HCT116 (cell line): ENCODE data around the gene MYO3B. TPM values are rescaled to one million over a fixed set of nuclear protein-coding genes. Genes with fewer than 3 reads are reported as not detected.

Experiments used
- ATAC-seq: fragments of 200-7000 bp; cut with Tn5 transposase; 2 replicates; pipeline ENCODE4 v1.9.1; 2020; ENCODE audit warnings: mild to moderate bottlenecking, moderate library complexity
- BruUV-seq: library from RNA; stranded (reverse); fragments of 400-500 nt; replicated peaks from 2 replicates; lab custom pipeline; 2021; lab: Mats Ljungman, UMichigan
- CTCF ChIA-PET: fragments of 300-600 bp; sonication (Branson Sonifier 250); formaldehyde crosslinking; loops from one replicate; lab custom pipeline; 2021; ENCODE audit warnings: antibody characterized with exemption; lab: Charles Lee
- POLR2A ChIA-PET: fragments of 300-600, 350-600 bp; sonication (Branson Sonifier 250); formaldehyde crosslinking; loops from one replicate; lab custom pipeline; 2021; ENCODE audit warnings: antibody characterized with exemption; lab: Charles Lee
- RAD21 ChIA-PET, 2 experiments: fragments of 300-600 bp; sonication (Branson Sonifier 250); formaldehyde crosslinking; loops; one replicate each; lab custom pipeline; 2023; ENCODE audit warnings: low total read pairs in 2 of 2; ENCODE audit not compliant: uncharacterized antibody in 2 of 2, unreplicated experiment in 2 of 2, low non-redundant PET in 1 of 2; lab: Charles Lee
- DNase-seq: peaks from one replicate; pipeline ENCODE4 v3.0.0-alpha.2; 2010; ENCODE audit warnings: low read depth, low spot score
- H2AFZ ChIP-seq: fragments of 200-600 bp; shearing (Covaris generic), sonication (generic); 2 replicates; pipeline ENCODE4 v1.6.1; 2017; ENCODE audit warnings: low read depth, mixed run types, mixed read lengths, antibody characterized with exemption, low read length; ENCODE audit not compliant: poor library complexity, severe bottlenecking
- H3K27ac ChIP-seq: 2 replicates; pipeline ENCODE4 v1.5.1; 2012; ENCODE audit warnings: low read depth, low read length
- H3K27me3 ChIP-seq: fragments of 200-600 bp; sonication (generic); 2 replicates; pipeline ENCODE4 v1.6.1; 2016; ENCODE audit warnings: mixed run types, low read length, mixed read lengths; ENCODE audit not compliant: insufficient read depth
- H3K36me3 ChIP-seq, 2 experiments: fragments of 200-500 bp in 1 of 2; fragments of 200-600 bp in 1 of 2; sonication (Bioruptor generic) in 1 of 2; sonication (generic) in 1 of 2; 2 replicates each; pipeline versions ENCODE4 v1.5.1 to v1.6.1; 2014 to 2016; ENCODE audit warnings: low read length in 2 of 2, inconsistent platforms in 1 of 2, mixed read lengths in 1 of 2, mixed run types in 1 of 2; ENCODE audit not compliant: insufficient read depth in 2 of 2, control insufficient read depth in 1 of 2
- H3K4me1 ChIP-seq, 2 experiments: fragments of 200-600 bp in 1 of 2; sonication (generic) in 1 of 2; 2 replicates each; pipeline versions ENCODE4 v1.5.1 to v1.6.1; 2012 to 2017; ENCODE audit warnings: low read length in 2 of 2, inconsistent platforms in 1 of 2, mild to moderate bottlenecking in 1 of 2, mixed read lengths in 1 of 2, mixed run types in 1 of 2, moderate library complexity in 1 of 2; ENCODE audit not compliant: insufficient read depth in 2 of 2, control insufficient read depth in 1 of 2
- H3K4me2 ChIP-seq: fragments of 200-600 bp; sonication (generic); 2 replicates; pipeline ENCODE4 v1.6.1; 2017; ENCODE audit warnings: mixed run types, low read length, mixed read lengths
- H3K4me3 ChIP-seq, 2 experiments: fragments of 200-600 bp in 1 of 2; sonication (generic) in 1 of 2; replicated peaks in 1 of 2; 2 replicates each; pipeline ENCODE4 v1.5.1; 2011 to 2016; ENCODE audit warnings: low read length in 2 of 2, control low read depth in 1 of 2, low read depth in 1 of 2, mild to moderate bottlenecking in 1 of 2, mixed read lengths in 1 of 2, mixed run types in 1 of 2
- H3K79me2 ChIP-seq: fragments of 200-600 bp; sonication (generic); 2 replicates; pipeline ENCODE4 v1.6.1; 2017; ENCODE audit warnings: mild to moderate bottlenecking, mixed run types, low read length, moderate library complexity, mixed read lengths; ENCODE audit not compliant: insufficient read depth
- H3K9ac ChIP-seq: fragments of 200-600 bp; sonication (generic); 2 replicates; pipeline ENCODE4 v1.6.1; 2016; ENCODE audit warnings: low read length, mixed read lengths
- H3K9me2 ChIP-seq: fragments of 200-600 bp; sonication (generic), shearing (Covaris generic); 2 replicates; pipeline ENCODE4 v1.6.1; 2017; ENCODE audit warnings: mixed run types, mild to moderate bottlenecking, moderate library complexity; ENCODE audit not compliant: insufficient read depth
- H3K9me3 ChIP-seq, 2 experiments: fragments of 200-500 bp in 1 of 2; fragments of 200-600 bp in 1 of 2; sonication (Bioruptor generic) in 1 of 2; sonication (generic) in 1 of 2; 2 replicates each; pipeline ENCODE4 v1.6.1; 2014 to 2017; ENCODE audit warnings: low read length in 2 of 2, mixed read lengths in 2 of 2, inconsistent platforms in 1 of 2, low read depth in 1 of 2, mild to moderate bottlenecking in 1 of 2, mixed run types in 1 of 2, moderate library complexity in 1 of 2; ENCODE audit not compliant: control insufficient read depth in 1 of 2, insufficient read depth in 1 of 2
- H4K20me1 ChIP-seq: fragments of 200-600 bp; sonication (generic), shearing (Covaris generic); 2 replicates; pipeline ENCODE4 v1.6.1; 2017; ENCODE audit warnings: mixed run types, mild to moderate bottlenecking, moderate library complexity; ENCODE audit not compliant: insufficient read depth
- EGR1 ChIP-seq: IDR thresholded peaks from 2 replicates; pipeline ENCODE4 v1.6.1; 2012; ENCODE audit warnings: low read depth
- ELF1 ChIP-seq: IDR thresholded peaks from 2 replicates; pipeline ENCODE4 v1.6.1; 2012; ENCODE audit warnings: low read depth, borderline replicate concordance
- EZH2 ChIP-seq: fragments of 200-600 bp; sonication (generic); IDR thresholded peaks from 2 replicates; pipeline ENCODE4 v1.6.1; 2017; ENCODE audit warnings: antibody characterized with exemption, mixed run types
- EZH2phosphoT487 ChIP-seq: fragments of 200-600 bp; IDR thresholded peaks from 2 replicates; pipeline ENCODE4 v1.6.1; 2018; ENCODE audit warnings: antibody characterized with exemption, borderline replicate concordance
- FOSL1 ChIP-seq: IDR thresholded peaks from 2 replicates; pipeline ENCODE4 v1.6.1; 2012; ENCODE audit warnings: low read depth
- JUND ChIP-seq: IDR thresholded peaks from 2 replicates; pipeline ENCODE4 v1.6.1; 2012
- POLR2AphosphoS5 ChIP-seq: IDR thresholded peaks from 2 replicates; pipeline ENCODE4 v1.6.1; 2011; ENCODE audit warnings: mild to moderate bottlenecking, low read depth, low read length, moderate library complexity
- RAD21 ChIP-seq: IDR thresholded peaks from 2 replicates; pipeline ENCODE4 v1.6.1; 2012; ENCODE audit warnings: low read depth, mild to moderate bottlenecking
- REST ChIP-seq: IDR thresholded peaks from 2 replicates; pipeline ENCODE4 v1.6.1; 2012; ENCODE audit warnings: low read depth
- SIN3A ChIP-seq: IDR thresholded peaks from 2 replicates; pipeline ENCODE4 v1.6.1; 2012; ENCODE audit warnings: low read depth
- SP1 ChIP-seq: IDR thresholded peaks from 2 replicates; pipeline ENCODE4 v1.6.1; 2012; ENCODE audit warnings: low read depth
- TCF7L2 ChIP-seq: IDR thresholded peaks from 2 replicates; pipeline ENCODE4 v1.7.0; 2011; ENCODE audit warnings: borderline replicate concordance, inconsistent platforms; ENCODE audit not compliant: insufficient read depth, insufficient read length; ENCODE audit errors: extremely low read depth
- YY1 ChIP-seq: IDR thresholded peaks from 2 replicates; pipeline ENCODE4 v1.6.1; 2011; ENCODE audit warnings: low read length, low read depth, moderate library complexity, mild to moderate bottlenecking; ENCODE audit not compliant: insufficient replicate concordance; ENCODE audit errors: extremely low read depth
- ZFX ChIP-seq: fragments of 450-650 bp; IDR thresholded peaks from 2 replicates; pipeline ENCODE4 v1.6.1; 2017
- intact Hi-C: fragments of 100-400 bp; cut with micrococcal nuclease; formaldehyde crosslinking; loops from 2 replicates; pipeline ENCODE4 v1.10.0; 2022
- total RNA-seq: library from RNA; stranded (reverse); gene quantifications from one replicate; pipeline ENCODE4 v1.2.1, GENCODE V29; 2021; ENCODE audit not compliant: unreplicated experiment
- TF ChIP-seq, protein P1 (sequence below): IDR thresholded peaks from 2 replicates; pipeline ENCODE4 v1.6.1; 2012
- TF ChIP-seq, protein P2 (sequence below): IDR thresholded peaks from 2 replicates; pipeline ENCODE4 v1.6.1; 2012
- TF ChIP-seq, protein P3 (sequence below), 3 experiments: fragments of 200-600 bp in 1 of 3; sonication (generic) in 1 of 3; IDR thresholded peaks in 2 of 3; conservative IDR thresholded peaks in 1 of 3; 2 replicates each; pipeline ENCODE4 v1.5.1; 2012 to 2017; ENCODE audit warnings: low read depth in 2 of 3, low read length in 2 of 3, antibody characterized with exemption in 1 of 3, borderline replicate concordance in 1 of 3, control low read depth in 1 of 3, mild to moderate bottlenecking in 1 of 3, mixed read lengths in 1 of 3, mixed run types in 1 of 3, moderate library complexity in 1 of 3; ENCODE audit not compliant: insufficient read depth in 1 of 3

MYO3B gene
- total RNA-seq, 1 experiment from 2014 or later = not detected

GRCh38 chr2:170215021-170215420 is 37.1 kb downstream of the MYO3B start (continued):
- TF ChIP-seq EZH2 = no peak
- TF ChIP-seq ZFX = no peak
- no peak for TF ChIP-seq SP1
- TF ChIP-seq, protein P1, sequence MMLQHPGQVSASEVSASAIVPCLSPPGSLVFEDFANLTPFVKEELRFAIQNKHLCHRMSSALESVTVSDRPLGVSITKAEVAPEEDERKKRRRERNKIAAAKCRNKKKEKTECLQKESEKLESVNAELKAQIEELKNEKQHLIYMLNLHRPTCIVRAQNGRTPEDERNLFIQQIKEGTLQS = no peak
- TF ChIP-seq RAD21 = no peak
- no peak for TF ChIP-seq ELF1
- no peak for TF ChIP-seq POLR2AphosphoS5
- TF ChIP-seq REST = no peak
- TF ChIP-seq YY1 = no peak
- TF ChIP-seq, protein P2, sequence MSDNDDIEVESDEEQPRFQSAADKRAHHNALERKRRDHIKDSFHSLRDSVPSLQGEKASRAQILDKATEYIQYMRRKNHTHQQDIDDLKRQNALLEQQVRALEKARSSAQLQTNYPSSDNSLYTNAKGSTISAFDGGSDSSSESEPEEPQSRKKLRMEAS = no peak
- no peak for TF ChIP-seq FOSL1

- Histone ChIP-seq H3K36me3 (no peaks in the 10 kb centered on the region), H2AFZ (no peak overlapping the region), H3K9me2 (no peaks in the 10 kb centered on the region), H3K4me1 (peaks cover 2 to 5% of the 10 kb centered on the region in 2 experiments; a peak in 2 of 4 replicates), H3K9me3 (no peaks in the 10 kb centered on the region), H3K27me3 (no peaks in the 10 kb centered on the region), H3K79me2 (no peaks in the 10 kb centered on the region), H3K27ac (no peak overlapping the region), H4K20me1 (no peaks in the 10 kb centered on the region), H3K4me3 (no peak overlapping the region), H3K9ac (no peak overlapping the region), H3K4me2 (no peak overlapping the region)
- RAD21 ChIA-PET = no interaction called here
- intact Hi-C loops = no loop called here
- ATAC-seq (no peak), DNase-seq (no peak)
- CTCF ChIA-PET = no interaction called here
- POLR2A ChIA-PET = no interaction called here
- no TSS peak for BruUV-seq
- TF ChIP-seq REST (no peak), SIN3A (no peak), FOSL1 (no peak), TCF7L2 (no peak), EGR1 (no peak), POLR2AphosphoS5 (no peak), EZH2phosphoT487 (no peak), ELF1 (no peak), JUND (no peak)
- TF ChIP-seq, protein P3, sequence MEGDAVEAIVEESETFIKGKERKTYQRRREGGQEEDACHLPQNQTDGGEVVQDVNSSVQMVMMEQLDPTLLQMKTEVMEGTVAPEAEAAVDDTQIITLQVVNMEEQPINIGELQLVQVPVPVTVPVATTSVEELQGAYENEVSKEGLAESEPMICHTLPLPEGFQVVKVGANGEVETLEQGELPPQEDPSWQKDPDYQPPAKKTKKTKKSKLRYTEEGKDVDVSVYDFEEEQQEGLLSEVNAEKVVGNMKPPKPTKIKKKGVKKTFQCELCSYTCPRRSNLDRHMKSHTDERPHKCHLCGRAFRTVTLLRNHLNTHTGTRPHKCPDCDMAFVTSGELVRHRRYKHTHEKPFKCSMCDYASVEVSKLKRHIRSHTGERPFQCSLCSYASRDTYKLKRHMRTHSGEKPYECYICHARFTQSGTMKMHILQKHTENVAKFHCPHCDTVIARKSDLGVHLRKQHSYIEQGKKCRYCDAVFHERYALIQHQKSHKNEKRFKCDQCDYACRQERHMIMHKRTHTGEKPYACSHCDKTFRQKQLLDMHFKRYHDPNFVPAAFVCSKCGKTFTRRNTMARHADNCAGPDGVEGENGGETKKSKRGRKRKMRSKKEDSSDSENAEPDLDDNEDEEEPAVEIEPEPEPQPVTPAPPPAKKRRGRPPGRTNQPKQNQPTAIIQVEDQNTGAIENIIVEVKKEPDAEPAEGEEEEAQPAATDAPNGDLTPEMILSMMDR (IDR thresholded peaks at IDR 0.05 in 2 of 3, conservative IDR thresholded peaks at IDR 0.05 in 1 of 3; ENCODE audit: borderline replicate concordance in 1 of 3, insufficient read depth in 1 of 3, low read depth in 2 of 3, low read length in 2 of 3) = no peak
Observed at GRCh38 chr2:170216428-170216827, 38.5 kb downstream of the MYO3B start.
